ENCODE results near the gene CACNG8.

CACNG8 gene

DNA sequence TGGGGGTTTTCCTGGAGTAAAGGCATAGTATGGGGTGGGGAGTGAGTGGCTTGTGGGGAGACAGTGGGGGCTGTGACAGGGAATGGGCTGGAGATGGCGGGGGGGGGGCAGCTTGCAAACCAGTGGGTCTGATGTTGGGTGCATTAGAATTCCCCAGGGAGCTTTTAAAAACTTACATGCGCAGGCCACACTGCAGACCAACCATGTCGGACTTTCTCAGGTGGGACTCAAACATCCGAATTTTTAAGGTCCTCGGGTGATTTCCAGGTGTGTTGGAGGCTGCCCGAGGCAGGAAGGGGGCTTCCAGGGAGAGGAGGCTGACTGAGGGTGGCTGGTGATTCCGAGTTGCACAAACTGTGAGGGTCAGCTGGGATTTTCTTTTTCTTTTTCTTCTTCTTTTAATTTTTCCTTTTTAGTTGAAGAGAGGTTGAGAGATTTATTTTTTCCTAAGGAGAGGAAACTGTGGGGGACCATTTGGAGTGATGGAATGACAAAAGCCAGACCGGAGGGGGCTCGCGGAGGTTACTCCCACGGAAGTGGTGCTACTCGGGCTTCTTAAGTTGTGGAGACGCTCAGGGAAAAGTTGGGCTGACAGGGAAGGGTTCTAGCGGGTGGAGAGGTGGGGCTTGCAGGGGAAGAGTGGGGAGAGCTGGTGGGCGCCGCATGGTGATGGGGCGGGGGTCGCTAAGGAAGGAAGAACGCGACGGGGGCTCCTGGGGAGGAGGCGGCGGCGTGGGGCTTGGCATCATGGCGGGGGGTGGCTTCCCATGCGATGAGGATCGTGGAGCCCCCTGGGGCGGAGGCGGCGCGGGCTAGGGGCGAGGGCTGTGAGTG lies 997 bp upstream of the CACNG8 start:
- DNase-seq (ENCODE audit: low read depth): no peak

- no peak for DNase-seq (ENCODE audit: low read depth)
These were observed 2.4 kb downstream of the CACNG8 start for GRCh38 chr19:53965091-53965490.

- DNase-seq (ENCODE audit: low read depth): no peak
These were observed 4.2 kb downstream of the CACNG8 start for GRCh38 chr19:53966931-53967330.

DNA sequence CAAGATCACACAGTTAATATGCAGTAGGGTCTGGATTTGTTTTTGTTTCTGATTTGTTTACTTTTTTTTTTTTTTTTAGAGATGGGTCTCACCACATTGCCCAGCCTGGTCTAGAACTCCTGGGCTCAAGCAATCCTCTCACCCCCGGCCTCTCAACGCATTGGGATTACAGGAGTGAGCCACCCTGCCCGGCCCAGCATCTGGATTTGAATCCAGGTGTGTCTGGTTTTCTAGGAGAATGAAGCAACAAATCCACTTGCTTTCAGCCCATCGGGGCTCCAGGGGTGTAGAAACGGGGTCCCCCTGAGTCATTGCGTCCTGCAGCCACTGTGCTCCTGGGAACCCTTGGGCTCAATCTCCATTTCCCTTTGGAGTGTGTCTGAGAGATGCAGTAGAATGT lies 6.6 kb downstream of the CACNG8 start:
- no peak for DNase-seq (ENCODE audit: low read depth)

DNA sequence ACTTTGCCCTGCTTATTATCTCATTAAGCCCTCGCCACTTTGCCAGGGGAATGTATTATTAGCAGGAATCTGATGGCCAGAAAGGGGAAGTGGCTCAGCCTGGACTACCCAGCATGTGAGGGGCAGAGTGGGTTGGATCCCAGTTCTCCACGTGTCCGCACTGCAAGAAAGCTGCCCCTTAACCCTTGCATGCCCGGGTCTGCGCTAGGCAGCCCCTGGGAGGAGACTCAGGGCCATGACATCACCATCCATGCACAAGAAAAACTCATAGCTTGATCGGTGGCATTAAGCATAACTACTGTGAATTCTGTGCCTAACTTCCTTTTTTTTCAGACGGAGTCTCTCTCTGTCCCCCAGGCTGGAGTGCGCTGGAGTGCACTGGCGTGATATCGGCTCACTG lies 8.9 kb downstream of the CACNG8 start:
- DNase-seq (ENCODE audit: low read depth): no peak

DNA sequence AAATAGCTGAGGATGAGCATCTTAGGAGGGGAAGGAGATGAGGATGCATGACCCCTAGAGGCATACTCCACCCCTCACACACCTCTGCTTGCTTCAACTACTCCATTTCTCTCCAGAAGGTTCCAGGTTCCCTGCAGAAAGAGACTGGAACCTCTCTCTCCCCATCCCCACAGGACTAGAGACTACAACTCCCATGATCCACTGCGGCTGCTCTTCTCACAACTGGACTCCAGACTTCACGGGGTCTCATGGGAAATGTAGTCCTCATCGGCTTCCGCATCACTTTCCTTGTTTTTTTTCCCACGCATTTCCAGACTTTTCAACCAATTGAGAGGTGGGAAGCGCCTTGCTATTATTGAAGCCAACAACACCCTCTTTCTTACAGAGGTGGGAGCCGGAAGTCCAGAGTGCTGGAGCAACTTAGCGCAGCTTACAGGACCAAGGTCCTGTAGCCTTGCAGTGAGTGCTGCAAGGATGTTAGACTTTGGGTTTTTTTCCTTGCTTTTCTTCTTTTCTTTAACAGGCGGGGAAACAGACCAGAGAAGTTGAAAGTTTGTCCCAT lies 14.8 kb downstream of the CACNG8 start:
- peak; percentile 42 for DNase-seq (ENCODE audit: low read depth)

- no peak for DNase-seq (ENCODE audit: low read depth)
These were observed 15.4 kb downstream of the CACNG8 start for GRCh38 chr19:53977991-53978731.

DNA sequence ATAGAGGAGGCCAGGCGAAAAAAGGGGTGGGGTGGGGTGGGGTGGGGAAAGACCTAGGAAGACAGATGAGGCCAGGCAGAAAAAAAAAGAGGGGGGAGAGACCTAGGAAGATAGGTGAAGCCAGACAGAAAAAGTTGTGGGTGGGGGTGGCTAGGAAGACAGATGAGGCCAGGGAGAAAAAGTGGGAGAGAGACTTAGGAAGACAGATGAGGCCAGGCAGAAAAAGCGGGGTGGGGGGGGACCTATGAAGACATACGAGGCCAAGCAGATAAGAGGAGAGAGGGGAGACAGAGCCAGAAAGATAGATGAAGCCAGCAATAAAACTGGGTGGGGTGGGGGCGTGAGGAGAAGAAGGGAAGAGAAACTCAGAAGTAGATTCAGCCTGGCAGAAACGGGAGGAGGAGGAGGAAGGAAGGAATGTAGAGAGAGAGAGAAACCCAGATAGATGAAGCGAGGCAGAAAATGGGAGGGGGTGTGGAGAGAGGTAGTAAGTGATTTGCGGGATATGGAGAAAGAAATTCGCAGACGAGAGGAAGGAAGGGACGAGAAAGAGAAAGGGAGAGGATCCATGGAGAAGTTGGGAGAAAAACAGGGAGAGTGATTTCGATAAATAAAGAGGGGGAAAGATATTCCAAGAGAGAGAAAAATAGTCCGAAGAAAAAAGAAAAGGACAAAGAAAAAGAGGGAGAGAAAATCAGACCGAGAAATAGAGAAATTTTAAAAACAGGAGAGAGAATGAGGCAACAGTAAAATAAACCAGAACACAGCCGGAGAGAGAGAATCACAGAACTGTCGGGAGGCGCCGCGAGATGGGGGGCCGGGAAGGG lies 16.5 kb downstream of the CACNG8 start:
- no peak for DNase-seq (ENCODE audit: low read depth)

- no peak for DNase-seq (ENCODE audit: low read depth)
These were observed 18.0 kb downstream of the CACNG8 start for GRCh38 chr19:53980539-53981375.

GRCh38 chr19:53981376-53981951 lies 18.7 kb downstream of the CACNG8 start:
- no peak for DNase-seq (ENCODE audit: low read depth)

DNA sequence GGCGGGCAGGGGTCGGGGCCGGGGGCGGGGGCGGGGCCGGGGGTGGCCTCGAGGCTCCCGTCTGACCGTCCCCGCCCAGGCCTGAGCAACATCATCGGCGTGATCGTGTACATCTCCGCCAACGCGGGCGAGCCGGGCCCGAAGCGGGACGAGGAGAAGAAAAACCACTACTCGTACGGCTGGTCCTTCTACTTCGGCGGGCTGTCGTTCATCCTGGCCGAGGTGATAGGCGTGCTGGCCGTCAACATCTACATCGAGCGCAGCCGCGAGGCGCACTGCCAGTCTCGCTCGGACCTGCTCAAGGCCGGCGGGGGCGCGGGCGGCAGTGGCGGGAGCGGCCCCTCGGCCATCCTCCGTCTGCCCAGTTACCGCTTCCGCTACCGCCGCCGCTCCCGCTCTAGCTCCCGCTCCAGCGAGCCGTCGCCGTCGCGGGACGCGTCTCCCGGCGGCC lies 19.3 kb downstream of the CACNG8 start:
- DNase-seq (ENCODE audit: low read depth): no peak

DNA sequence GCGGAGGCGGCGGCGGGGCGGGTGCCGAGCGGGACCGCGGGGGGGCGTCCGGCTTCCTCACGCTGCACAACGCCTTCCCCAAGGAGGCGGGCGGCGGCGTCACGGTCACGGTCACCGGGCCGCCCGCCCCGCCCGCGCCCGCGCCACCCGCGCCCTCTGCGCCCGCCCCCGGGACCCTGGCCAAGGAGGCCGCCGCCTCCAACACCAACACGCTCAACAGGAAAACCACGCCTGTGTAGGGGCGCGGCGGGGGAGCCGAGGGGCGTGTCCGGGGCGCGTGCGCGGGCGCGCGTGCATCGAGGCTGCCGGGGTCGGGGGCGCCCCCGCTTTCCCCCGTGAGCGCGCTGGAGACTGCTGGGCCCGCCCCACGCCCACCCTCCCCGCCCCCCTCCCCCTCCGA lies 19.9 kb downstream of the CACNG8 start:
- no peak for DNase-seq (ENCODE audit: low read depth)

DNA sequence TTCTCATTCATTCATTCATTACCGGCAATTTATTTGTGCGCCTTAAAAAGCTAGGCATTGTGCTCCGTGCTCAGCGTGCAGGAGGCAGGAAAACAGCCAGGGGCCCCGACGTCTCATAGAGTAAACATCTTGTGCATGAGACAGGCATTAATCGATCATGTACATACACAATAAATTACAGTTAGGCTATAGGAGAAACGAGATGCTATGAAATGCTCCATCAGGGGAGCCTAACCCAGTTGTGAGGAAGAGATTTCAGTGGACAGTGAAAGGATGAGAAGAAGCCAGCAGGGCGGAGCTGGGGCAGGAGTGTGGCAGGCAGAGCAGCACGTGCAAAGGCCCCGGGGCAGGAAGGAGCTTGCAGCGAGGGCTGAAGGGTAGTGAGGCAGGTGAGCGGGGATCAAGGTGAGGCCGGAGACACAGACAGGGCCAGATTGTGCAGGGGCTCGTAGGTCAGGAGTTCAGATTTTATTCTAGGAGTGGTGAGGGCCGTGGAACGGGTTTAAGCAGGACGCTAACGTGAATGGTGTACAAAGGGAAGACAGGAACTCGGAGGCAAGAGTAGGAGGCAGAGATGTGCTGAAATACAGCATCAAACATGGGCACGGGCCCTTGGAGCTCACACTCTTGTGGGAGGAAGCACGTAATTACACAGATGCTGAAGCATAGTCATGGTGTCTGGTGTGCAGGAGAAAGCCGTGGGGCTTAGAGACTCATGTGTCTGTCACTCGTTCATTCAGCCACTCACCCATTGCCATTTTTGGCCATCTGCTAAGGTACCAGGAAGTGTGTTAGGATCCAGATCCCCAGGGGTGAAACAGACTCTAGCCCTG lies 20.9 kb downstream of the CACNG8 start:
- no peak for DNase-seq (ENCODE audit: low read depth)

GRCh38 chr19:53985863-53986262 lies 23.1 kb downstream of the CACNG8 start:
- no peak for DNase-seq (ENCODE audit: low read depth)

- DNase-seq (ENCODE audit: low read depth): no peak
These were observed 26.2 kb downstream of the CACNG8 start for GRCh38 chr19:53988981-53989380.

- DNase-seq (ENCODE audit: low read depth): no peak
These were observed 27.1 kb downstream of the CACNG8 start for GRCh38 chr19:53989600-53990533.

DNA sequence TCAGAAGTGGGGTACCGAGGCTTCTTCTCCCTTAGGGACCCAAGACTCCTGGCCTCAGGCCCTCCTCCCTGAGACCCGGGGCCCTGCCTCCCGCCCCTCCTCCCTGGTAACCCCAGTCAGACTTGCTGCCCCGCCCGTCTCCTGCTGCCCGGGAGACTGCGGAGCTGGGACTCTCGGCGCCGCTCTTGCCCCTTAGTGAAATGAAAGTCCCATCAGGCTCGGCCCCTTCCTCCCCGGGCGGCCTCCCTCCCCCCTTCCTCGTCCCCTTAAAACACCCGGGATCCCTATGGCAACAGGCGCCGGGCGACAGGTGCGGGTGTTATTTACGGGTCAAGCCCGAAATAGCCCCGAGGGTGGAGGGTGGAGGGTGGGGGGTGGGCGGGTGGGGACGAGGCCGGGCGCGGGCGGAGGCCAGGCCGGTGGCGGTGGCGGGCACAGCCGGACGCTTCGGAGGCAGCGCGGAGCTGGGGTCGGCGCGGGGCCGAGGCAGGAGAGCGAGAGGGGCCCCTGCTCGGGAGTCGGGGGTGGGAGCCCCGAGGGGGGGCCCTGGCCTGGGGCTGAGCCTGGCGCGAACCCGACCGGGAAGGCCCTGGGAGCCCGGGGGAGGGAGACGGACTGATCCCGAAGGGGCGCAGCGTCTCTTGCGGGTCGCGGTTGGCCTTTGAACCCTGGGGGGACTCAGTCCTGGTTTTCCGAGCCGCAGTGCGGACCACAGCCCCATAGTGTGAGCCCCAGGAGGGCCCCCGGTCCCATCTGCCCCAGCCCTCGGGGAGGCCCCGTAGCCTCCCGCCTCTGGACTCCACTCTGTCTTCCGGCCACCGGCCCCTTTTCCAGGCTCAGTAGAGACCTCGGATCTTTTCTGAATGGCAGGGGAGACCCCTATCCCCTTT lies 28.7 kb downstream of the CACNG8 start, which contains the start of gene CACNG6:
CACNG6 (plus strand) TSS at position 414 of the 890 bp plus-strand sequence. CDS start 1,241 bp downstream, outside the sequence.
- DNase-seq (ENCODE audit: low read depth): no peak

DNA sequence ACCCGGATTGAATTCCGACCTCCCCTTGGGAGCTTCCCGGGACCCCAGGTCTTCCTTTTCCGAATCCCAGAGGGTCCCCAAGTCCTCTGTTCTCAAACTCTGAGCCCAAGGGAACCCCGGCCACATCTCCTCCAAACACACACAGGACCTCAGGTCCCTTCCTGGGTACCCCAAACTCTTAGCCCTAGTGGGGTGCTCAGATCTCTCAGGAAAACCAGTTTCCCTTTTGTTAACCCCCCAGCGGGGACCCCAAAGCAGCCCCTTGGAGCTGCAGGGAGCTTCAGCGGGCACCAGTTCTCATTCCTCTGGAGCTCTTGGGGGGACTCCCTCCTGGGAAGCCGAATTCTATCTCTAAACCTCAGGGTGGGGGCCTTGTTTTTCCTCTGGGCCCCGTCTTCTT lies 29.5 kb downstream of the CACNG8 start:
- no peak for DNase-seq (ENCODE audit: low read depth)

Data from stimulated activated CD8-positive, alpha-beta memory T cell treated with anti-CD3 and anti-CD28 coated beads, Interleukin-15, amount 100 ng/mL, for 1 hour (primary cell).